Astrocyte (in vitro differentiated cells and primary cell): Measurements from ENCODE around the gene TFF2.

Experiments used
- CTCF ChIP-seq: IDR thresholded peaks from 2 replicates; pipeline ENCODE4 v1.5.1; 2011; ENCODE audit warnings: low read depth, mild to moderate bottlenecking, inconsistent platforms, low read length, moderate library complexity; ENCODE audit not compliant: insufficient read depth
- EZH2 ChIP-seq: IDR thresholded peaks from 2 replicates; pipeline ENCODE4 v1.6.1; 2012; ENCODE audit warnings: mild to moderate bottlenecking, low read length, inconsistent platforms; ENCODE audit not compliant: insufficient read depth

- TF ChIP-seq CTCF (no peak), EZH2 (no peak)
Measured at GRCh38 chr21:42387164-42387563, 36.4 kb upstream of the TFF2 start.
